IMR-90 (cell line): Measurements from ENCODE around the gene ADAMTS6. TPM values are rescaled to one million over a fixed set of nuclear protein-coding genes. Genes with fewer than 3 reads are reported as not detected.

Source experiments
- ATAC-seq: fragments of 200-7000 bp; cut with Tn5 transposase; 2 replicates; pipeline ENCODE4 v1.9.1; 2020; ENCODE audit warnings: low read depth, mild to moderate bottlenecking, moderate library complexity
- BruUV-seq: library from RNA; stranded (reverse); fragments of 400-500 nt; replicated peaks from 2 replicates; lab custom pipeline; 2021; lab: Mats Ljungman, UMichigan
- CTCF ChIA-PET: fragments of 300-600 bp; formaldehyde crosslinking; extraction: SDS; loops from one replicate; lab custom pipeline; 2021; ENCODE audit warnings: antibody characterized with exemption; lab: Yijun Ruan, JAX
- POLR2A ChIA-PET: fragments of 300-600 bp; sonication (Branson Sonifier 250); formaldehyde crosslinking; loops from one replicate; lab custom pipeline; 2022; ENCODE audit warnings: antibody characterized with exemption; ENCODE audit not compliant: unreplicated experiment; lab: Charles Lee
- DNase-seq: peaks from one replicate; pipeline ENCODE4 v3.0.0; 2013
- H2AFZ ChIP-seq: replicated peaks from 2 replicates; pipeline ENCODE3; 2013; ENCODE audit warnings: low read length, mild to moderate bottlenecking; ENCODE audit not compliant: poor library complexity
- H2AK5ac ChIP-seq: 2 replicates; pipeline ENCODE4 v1.6.1; 2013; ENCODE audit warnings: low read depth, low read length, inconsistent platforms
- H2AK9ac ChIP-seq: replicated peaks from 2 replicates; pipeline ENCODE3; 2013; ENCODE audit warnings: mild to moderate bottlenecking, low read depth, low read length, moderate library complexity; ENCODE audit not compliant: poor library complexity
- H2BK120ac ChIP-seq: 2 replicates; pipeline ENCODE4 v1.6.1; 2013; ENCODE audit warnings: low read depth, low read length, inconsistent platforms
- H2BK15ac ChIP-seq: 3 replicates; pipeline ENCODE4 v1.6.1; 2013; ENCODE audit warnings: low read depth, low read length, inconsistent platforms
- H2BK20ac ChIP-seq: 2 replicates; pipeline ENCODE4 v1.6.1; 2013; ENCODE audit warnings: low read depth, mild to moderate bottlenecking, inconsistent platforms, low read length, moderate library complexity
- H2BK5ac ChIP-seq: 2 replicates; pipeline ENCODE4 v1.6.1; 2013; ENCODE audit warnings: mild to moderate bottlenecking, low read depth, low read length, inconsistent platforms; ENCODE audit not compliant: poor library complexity, severe bottlenecking
- H3K14ac ChIP-seq: replicated peaks from 2 replicates; pipeline ENCODE4 v1.6.1; 2013; ENCODE audit warnings: low read depth, low read length, inconsistent platforms
- H3K18ac ChIP-seq: 2 replicates; pipeline ENCODE4 v1.6.1; 2013; ENCODE audit warnings: low read depth, low read length, control low read depth
- H3K23ac ChIP-seq: 2 replicates; pipeline ENCODE4 v1.6.1; 2013; ENCODE audit warnings: low read depth, low read length, inconsistent platforms
- H3K27ac ChIP-seq: 2 replicates; pipeline ENCODE4 v1.5.1; 2013; ENCODE audit warnings: mild to moderate bottlenecking, control low read depth, low read length; ENCODE audit not compliant: insufficient read depth
- H3K27me3 ChIP-seq: 2 replicates; pipeline ENCODE4 v1.6.1; 2013; ENCODE audit warnings: low read length; ENCODE audit not compliant: control insufficient read depth, insufficient read depth
- H3K36me3 ChIP-seq: 2 replicates; pipeline ENCODE4 v1.6.1; 2013; ENCODE audit warnings: low read length, mixed read lengths; ENCODE audit not compliant: control insufficient read depth, insufficient read depth
- H3K4ac ChIP-seq: 2 replicates; pipeline ENCODE4 v1.6.1; 2013; ENCODE audit warnings: low read depth, low read length, inconsistent platforms
- H3K4me1 ChIP-seq: 2 replicates; pipeline ENCODE4 v1.6.1; 2013; ENCODE audit warnings: low read length, mixed read lengths; ENCODE audit not compliant: control insufficient read depth, insufficient read depth
- H3K4me2 ChIP-seq: 2 replicates; pipeline ENCODE4 v1.6.1; 2013; ENCODE audit warnings: low read depth, mild to moderate bottlenecking, control low read depth, low read length, moderate library complexity
- H3K4me3 ChIP-seq: 2 replicates; pipeline ENCODE4 v1.5.1; 2013; ENCODE audit warnings: low read depth, mild to moderate bottlenecking, control low read depth, low read length, moderate library complexity; ENCODE audit not compliant: insufficient read depth
- H3K56ac ChIP-seq: 2 replicates; pipeline ENCODE4 v1.6.1; 2013; ENCODE audit warnings: low read length, inconsistent platforms; ENCODE audit not compliant: insufficient read depth; ENCODE audit errors: extremely low read depth
- H3K79me1 ChIP-seq, 2 experiments: 2 replicates each; pipeline ENCODE4 v1.6.1; 2013; ENCODE audit warnings: low read length in 2 of 2, inconsistent platforms in 1 of 2, low read depth in 1 of 2
- H3K9ac ChIP-seq: 2 replicates; pipeline ENCODE4 v1.6.1; 2013; ENCODE audit warnings: low read depth, low read length, control low read depth
- H3K9me1 ChIP-seq: 2 replicates; pipeline ENCODE4 v1.6.1; 2013; ENCODE audit warnings: low read length, inconsistent platforms; ENCODE audit not compliant: insufficient read depth
- H3K9me3 ChIP-seq: 2 replicates; pipeline ENCODE4 v1.6.1; 2013; ENCODE audit warnings: low read length; ENCODE audit not compliant: control insufficient read depth, insufficient read depth
- H4K20me1 ChIP-seq: 2 replicates; pipeline ENCODE4 v1.6.1; 2013; ENCODE audit warnings: low read length, inconsistent platforms; ENCODE audit not compliant: insufficient read depth
- H4K5ac ChIP-seq: 2 replicates; pipeline ENCODE4 v1.6.1; 2013; ENCODE audit warnings: mild to moderate bottlenecking, low read depth, low read length, control low read depth
- H4K8ac ChIP-seq, 2 experiments: 2 replicates each; pipeline ENCODE4 v1.6.1; 2013; ENCODE audit warnings: low read depth in 2 of 2, low read length in 2 of 2, control low read depth in 1 of 2, inconsistent platforms in 1 of 2
- H4K91ac ChIP-seq: 2 replicates; pipeline ENCODE4 v1.6.1; 2013; ENCODE audit warnings: low read depth, low read length, inconsistent platforms; ENCODE audit not compliant: insufficient read depth
- BHLHE40 ChIP-seq: fragments of 150-350 bp; IDR thresholded peaks from 2 replicates; pipeline ENCODE4 v1.6.1; 2016; ENCODE audit warnings: mild to moderate bottlenecking, low read depth, low read length
- CEBPB ChIP-seq: IDR thresholded peaks from 2 replicates; pipeline ENCODE4 v1.6.1; 2012; ENCODE audit warnings: low read depth, low read length, improper control_type of control experiment
- CHD1 ChIP-seq: IDR thresholded peaks from 2 replicates; pipeline ENCODE4 v1.6.1; 2012; ENCODE audit warnings: low read depth, low read length, improper control_type of control experiment
- CTCF ChIP-seq: conservative IDR thresholded peaks from 2 replicates; pipeline ENCODE4 v1.5.1; 2012; ENCODE audit warnings: mild to moderate bottlenecking, low read depth, low read length, improper control_type of control experiment
- ELK1 ChIP-seq: fragments of 150-350 bp; IDR thresholded peaks from 2 replicates; pipeline ENCODE4 v1.6.1; 2016; ENCODE audit warnings: low read depth, mild to moderate bottlenecking, low read length, moderate library complexity, borderline replicate concordance
- FOS ChIP-seq: fragments of 150-350 bp; IDR thresholded peaks from 2 replicates; pipeline ENCODE4 v1.6.1; 2016; ENCODE audit warnings: low read depth, low read length
- MAFK ChIP-seq: IDR thresholded peaks from 2 replicates; pipeline ENCODE4 v1.6.1; 2012; ENCODE audit warnings: low read depth, low read length, improper control_type of control experiment
- MAZ ChIP-seq: IDR thresholded peaks from 2 replicates; pipeline ENCODE4 v1.6.1; 2012; ENCODE audit warnings: low read depth, mild to moderate bottlenecking, low read length, improper control_type of control experiment, moderate library complexity, borderline replicate concordance
- MXI1 ChIP-seq: IDR thresholded peaks from 2 replicates; pipeline ENCODE4 v1.6.1; 2012; ENCODE audit warnings: low read depth, mild to moderate bottlenecking, low read length, moderate library complexity, borderline replicate concordance
- NFE2L2 ChIP-seq: fragments of 150-350 bp; IDR thresholded peaks from 2 replicates; pipeline ENCODE4 v1.6.1; 2016; ENCODE audit warnings: low read depth, mild to moderate bottlenecking, low read length
- POLR2A ChIP-seq: IDR thresholded peaks from 2 replicates; pipeline ENCODE4 v1.6.1; 2012; ENCODE audit warnings: mild to moderate bottlenecking, low read depth, low read length
- RAD21 ChIP-seq: IDR thresholded peaks from 2 replicates; pipeline ENCODE4 v1.6.1; 2012; ENCODE audit warnings: low read length, improper control_type of control experiment
- RCOR1 ChIP-seq: IDR thresholded peaks from 2 replicates; pipeline ENCODE4 v1.6.1; 2012; ENCODE audit warnings: mild to moderate bottlenecking, low read length, improper control_type of control experiment; ENCODE audit not compliant: insufficient replicate concordance
- RFX5 ChIP-seq: IDR thresholded peaks from 2 replicates; pipeline ENCODE4 v1.8.0; 2012; ENCODE audit warnings: low read depth, mild to moderate bottlenecking, low read length, moderate library complexity
- SMC3 ChIP-seq: fragments of 150-350 bp; IDR thresholded peaks from 2 replicates; pipeline ENCODE4 v1.6.1; 2016; ENCODE audit warnings: low read depth, mild to moderate bottlenecking, antibody characterized with exemption, low read length, moderate library complexity
- WGBS, 2 experiments: methylation state at CpG; one replicate each; pipeline versions ENCODE4 v1.1.5 to v1.1.7; 2013; ENCODE audit warnings: missing lambda C conversion rate in 2 of 2; ENCODE audit not compliant: insufficient read length in 1 of 2; ENCODE audit errors: extremely low coverage in 2 of 2; 5-methylcytosine and 5-hydroxymethylcytosine counted together
- dilution Hi-C: fragments of 300-500 bp; cut with HindIII; formaldehyde crosslinking; loops from one replicate; pipeline ENCODE4 v1.14.3; 2018; ENCODE audit warnings: low sequenced_read_pairs; ENCODE audit not compliant: unreplicated experiment
- in situ Hi-C: fragments of 300-500 bp; cut with MboI; formaldehyde crosslinking; loops from 3 replicates; pipeline ENCODE4 v1.14.3; 2019; ENCODE audit warnings: low sequenced_read_pairs, inconsistent platforms, mixed read lengths
- intact Hi-C: fragments of 100-400 bp; cut with micrococcal nuclease; formaldehyde crosslinking; loops from 2 replicates; pipeline ENCODE4 v1.10.0; 2022
- polyA plus RNA-seq, 3 experiments: library from polyadenylated mRNA; depleted of rRNA; stranded (reverse); fragments of >200 nt; gene quantifications; 2 replicates each; pipeline ENCODE4 v1.2.3, GENCODE V29; 2012; ENCODE audit warnings: low replicate concordance in 1 of 3
- total RNA-seq: library from RNA; depleted of rRNA; stranded (reverse); fragments of >200 nt; gene quantifications from 2 replicates; pipeline ENCODE4 v1.2.3, GENCODE V29; 2012

Gene ADAMTS6
- total and polyA plus RNA-seq, 2 of the 4 experiments (the other 2 are of a cell fraction) = 23.9 to 173 TPM

- H3K23ac ChIP-seq = peak overlapping the region; percentile 49; the same call in 1 of the 2 replicates
- peaks cover under 1 to 10% of the 10 kb centered on the region in 2 experiments; a peak in 3 of 4 replicates for H3K79me1 ChIP-seq
- WGBS, 2 experiments = no CpG with 5 or more reads among the region's 7 CpGs
- TSS peak; percentile 48 for BruUV-seq
- H3K18ac ChIP-seq = peak overlapping the region; percentile 27
- no peak overlapping the region for H2AK5ac ChIP-seq
- no peaks in the 10 kb centered on the region for H4K20me1 ChIP-seq
- CTCF ChIA-PET = interaction anchor here (1.1 to 1.2 kb wide), 2 partner anchors 522 to 837 kb away, joined by 3 to 7 read pairs; no protein-coding TSS in a partner anchor
- peak overlapping the region; percentile 44 for H3K27ac ChIP-seq
- H3K9me3 ChIP-seq = no peaks in the 10 kb centered on the region
- no peaks in the 10 kb centered on the region for H3K9me1 ChIP-seq
- H2AFZ ChIP-seq = peak overlapping the region; percentile 69
- no peaks in the 10 kb centered on the region for H3K36me3 ChIP-seq
- H3K4me1 ChIP-seq = peaks cover 2% of the 10 kb centered on the region; the same call in 1 of the 2 replicates
- peak; percentile 6 for ATAC-seq
- no peak for DNase-seq
- H2BK120ac ChIP-seq = peak overlapping the region; percentile 86
- H4K8ac ChIP-seq = peak overlapping the region; percentile 68 to 83
- peak overlapping the region; percentile 28; the same call in 1 of the 2 replicates for H2BK20ac ChIP-seq
- peak overlapping the region; percentile 79 for H3K14ac ChIP-seq
- peak overlapping the region; percentile 97 for H3K9ac ChIP-seq
- no peaks in the 10 kb centered on the region for H3K27me3 ChIP-seq
- peak overlapping the region; percentile 91 for H4K91ac ChIP-seq
- H3K4ac ChIP-seq = peak overlapping the region; percentile 68
- dilution Hi-C loops (no loop called here), intact Hi-C loops (loop anchor here (1.0 to 5.0 kb wide), 3 partner anchors 282 to 339 kb away; no protein-coding TSS in a partner anchor), in situ Hi-C loops (loop anchor here (5.0 to 10.0 kb wide), 5 partner anchors 284 to 846 kb away; no protein-coding TSS in a partner anchor)
- peak overlapping the region; percentile 100 for H3K4me2 ChIP-seq
- H2BK5ac ChIP-seq = peak overlapping the region; percentile 98
- POLR2A ChIA-PET = interaction anchor here (0.6 to 1.3 kb wide), 4 partner anchors 16 to 388 kb away, joined by 3 to 9 read pairs (median 4); no protein-coding TSS in a partner anchor
- peak overlapping the region; percentile 20 for H2AK9ac ChIP-seq
- H2BK15ac ChIP-seq = no peak overlapping the region
- H4K5ac ChIP-seq = peak overlapping the region; percentile 83; the same call in 1 of the 2 replicates
- H3K4me3 ChIP-seq = peak overlapping the region; percentile 88
- peak overlapping the region; percentile 91 for H3K56ac ChIP-seq
- no peak for TF ChIP-seq RAD21
- no peak for TF ChIP-seq MAFK
- TF ChIP-seq SMC3 = no peak
- TF ChIP-seq MXI1 = no peak
- TF ChIP-seq CEBPB = no peak
- TF ChIP-seq RCOR1 = no peak
- TF ChIP-seq FOS = no peak
- TF ChIP-seq MAZ = no peak
- no peak for TF ChIP-seq CTCF
- no peak; the same call in 1 of the 2 replicates for TF ChIP-seq CHD1
- no peak for TF ChIP-seq RFX5
- no peak for TF ChIP-seq BHLHE40
- TF ChIP-seq NFE2L2 = no peak
- TF ChIP-seq ELK1 = no peak
- TF ChIP-seq POLR2A = no peak
Measured at GRCh38 chr5:65481171-65481581, 544 bp downstream of the ADAMTS6 start.
